GM21423 (cell line): ENCODE data around the gene MTUS2.
"Not testable (repeated sequence)": the region's sequence is repeated elsewhere in the genome, so short reads cannot be mapped to it uniquely, and the experiment has no call there.

ENCODE experiments used
- ATAC-seq: cut with Tn5 transposase; IDR thresholded peaks from one replicate; pipeline ENCODE4 v1.9.1; 2021; ENCODE audit warnings: mild to moderate bottlenecking, moderate library complexity; ENCODE audit not compliant: unreplicated experiment

MTUS2 gene

GRCh38 chr13:29382021-29382420 is 561.9 kb downstream of the MTUS2 start:
- no peak for ATAC-seq

DNA sequence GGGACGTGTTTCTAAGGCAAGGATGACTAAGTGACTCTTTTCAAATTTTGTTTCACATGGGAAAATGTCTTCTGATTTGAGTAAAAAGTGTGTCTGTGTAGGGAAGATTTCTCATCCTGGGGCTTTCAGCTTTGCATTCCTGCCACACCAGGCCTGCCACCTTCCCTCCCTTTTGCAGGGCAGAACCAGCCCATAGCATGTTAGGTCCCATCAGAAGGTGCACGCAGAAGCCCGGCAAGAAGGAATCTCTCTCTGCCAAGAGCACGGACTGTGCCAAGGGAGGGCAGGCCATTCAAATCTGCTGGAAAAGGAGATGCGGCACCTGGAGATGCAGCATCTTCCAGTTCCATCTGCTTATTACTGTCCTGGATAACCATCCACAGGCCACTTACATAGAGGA is 563.3 kb downstream of the MTUS2 start:
- ATAC-seq: no peak

DNA sequence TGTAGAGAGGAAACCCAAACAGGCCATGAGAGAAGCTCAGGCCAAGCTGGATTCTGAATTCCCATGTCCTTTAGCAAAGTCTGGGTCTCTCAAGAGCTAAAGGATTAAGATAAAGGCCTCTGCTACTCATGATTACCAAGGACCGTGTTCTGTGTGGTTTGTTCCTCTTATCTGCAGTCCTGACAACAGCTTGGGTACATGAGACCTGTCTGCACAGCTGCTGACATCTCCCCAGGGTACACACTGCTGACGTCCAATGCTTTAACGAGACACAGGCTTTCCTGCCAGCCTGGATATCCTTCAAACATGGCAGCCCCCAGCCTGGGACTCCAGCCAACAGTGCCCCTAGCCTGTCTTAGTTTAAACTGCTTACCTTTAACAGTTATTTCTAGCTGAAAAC is 564.3 kb downstream of the MTUS2 start:
- ATAC-seq: no peak

- no peak for ATAC-seq
Measured at GRCh38 chr13:29384871-29385270, 564.7 kb downstream of the MTUS2 start.

DNA sequence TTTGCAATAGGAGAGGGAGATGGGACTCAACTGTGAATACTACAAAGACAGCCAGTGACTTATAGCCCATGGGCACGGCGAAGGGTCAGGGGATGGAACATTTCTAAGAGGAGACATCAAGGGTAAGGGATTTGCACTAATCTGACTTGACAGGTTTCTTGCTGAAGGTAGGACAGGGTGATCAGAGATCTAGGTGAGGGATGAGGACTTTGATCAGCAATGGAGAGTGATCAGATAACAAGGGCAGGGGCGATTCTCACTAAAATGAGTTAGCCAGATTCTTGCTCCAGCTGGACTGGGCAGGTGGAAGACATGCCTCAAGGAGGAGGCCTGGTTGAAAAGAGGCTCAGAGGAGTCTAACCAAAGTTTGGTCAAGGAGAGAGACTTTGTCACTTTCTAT is 566.1 kb downstream of the MTUS2 start:
- no peak for ATAC-seq

- not testable (repeated sequence) for ATAC-seq
Measured at GRCh38 chr13:29390598-29390997, 570.5 kb downstream of the MTUS2 start.

DNA sequence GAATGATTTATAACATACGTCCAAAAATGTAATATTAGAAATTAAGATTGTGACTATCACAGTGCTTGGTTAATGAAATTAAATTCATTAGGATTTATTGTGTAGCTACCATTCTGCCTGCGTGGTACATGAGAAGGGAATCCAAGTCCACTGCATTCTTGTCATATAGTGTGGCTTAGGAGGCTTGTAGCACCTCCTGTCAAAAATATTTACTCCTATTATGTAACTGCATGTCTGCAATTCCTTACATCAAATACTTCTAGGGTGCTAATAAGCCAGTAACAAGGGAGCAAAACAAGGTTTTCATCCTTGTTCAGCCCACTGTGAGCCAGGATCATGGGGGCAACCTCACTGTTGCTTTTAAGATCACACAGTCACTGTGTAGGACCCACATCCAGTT is 576.3 kb downstream of the MTUS2 start:
- no peak for ATAC-seq

DNA sequence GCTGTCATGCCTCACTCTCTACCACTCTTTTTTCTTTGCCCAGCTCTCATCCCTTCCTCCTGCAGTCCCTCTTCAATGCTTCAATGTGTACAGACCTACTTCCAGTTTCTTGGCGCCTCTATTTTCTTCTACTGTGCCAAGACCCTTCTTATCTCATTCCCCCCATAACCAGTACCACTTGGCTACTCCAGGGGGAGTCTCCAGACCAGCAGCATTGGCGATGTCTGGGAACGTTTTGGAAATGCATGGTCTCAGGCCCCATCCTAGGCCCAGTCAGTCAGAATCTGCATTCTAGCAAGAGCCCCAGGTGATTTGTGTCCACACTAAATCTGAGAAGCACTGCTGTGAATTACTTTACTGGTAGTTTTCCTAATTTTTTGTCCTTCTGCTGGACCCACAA is 577.1 kb downstream of the MTUS2 start:
- ATAC-seq: no peak

DNA sequence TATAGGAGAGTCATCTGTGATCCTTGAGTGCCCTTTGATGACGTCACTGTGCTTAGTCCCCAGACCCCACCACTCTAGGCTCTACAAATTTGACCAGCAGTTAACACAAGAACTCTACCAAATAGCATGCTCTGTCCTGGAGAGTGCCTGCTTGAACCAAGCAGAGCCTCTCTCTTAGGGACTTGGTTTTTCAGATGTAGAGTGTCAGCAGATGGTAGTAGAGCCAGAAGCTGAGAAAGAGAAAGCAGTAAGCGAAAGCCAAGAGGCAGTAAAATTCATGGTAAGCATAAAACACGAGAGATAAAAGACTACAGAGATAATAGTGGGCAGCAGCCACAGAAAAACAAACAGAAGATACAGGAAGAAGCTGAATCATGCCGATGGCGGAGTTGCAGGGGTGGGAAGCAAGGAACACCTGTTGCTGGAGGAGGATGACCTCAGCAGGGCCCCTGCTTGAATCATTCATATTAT is 582.1 kb downstream of the MTUS2 start:
- ATAC-seq: no peak

DNA sequence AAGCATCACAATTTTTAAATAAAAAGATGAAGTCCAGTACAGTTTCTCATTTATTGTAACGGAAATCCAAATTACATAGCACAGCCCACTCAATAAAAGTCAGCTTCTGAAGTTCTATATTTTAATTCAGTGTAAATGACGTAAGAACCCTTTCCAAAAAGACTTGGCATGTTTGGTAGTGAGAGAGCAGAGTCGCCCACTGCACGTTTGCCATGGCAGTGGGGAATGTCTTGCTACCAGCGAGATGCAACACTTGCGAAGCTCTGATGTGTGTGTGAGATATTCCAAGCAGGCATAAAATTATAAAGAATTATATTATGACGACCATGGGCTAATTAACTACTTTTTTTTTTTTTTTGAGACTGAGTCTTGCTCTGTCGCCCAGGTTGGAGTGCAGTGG is 585.3 kb downstream of the MTUS2 start:
- no peak for ATAC-seq

DNA sequence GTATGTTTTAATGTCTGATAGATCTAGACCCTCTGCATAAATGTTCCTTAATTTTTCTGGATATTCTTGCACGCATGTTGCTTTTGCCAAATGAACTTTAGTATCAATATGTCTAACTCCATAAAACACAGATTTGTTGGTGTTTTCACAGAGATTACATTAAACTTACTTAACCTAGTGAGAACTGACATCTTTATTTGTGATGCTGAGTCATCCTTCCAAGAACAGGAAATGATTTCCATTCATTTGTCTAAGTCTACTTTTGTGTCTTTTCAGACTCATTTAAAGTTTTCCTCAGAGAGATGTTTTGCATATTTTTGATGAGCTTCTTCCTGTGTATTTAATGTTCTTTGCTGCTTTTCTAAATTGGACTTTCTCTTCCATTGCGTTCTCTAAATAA is 591.3 kb downstream of the MTUS2 start:
- ATAC-seq: no peak

DNA sequence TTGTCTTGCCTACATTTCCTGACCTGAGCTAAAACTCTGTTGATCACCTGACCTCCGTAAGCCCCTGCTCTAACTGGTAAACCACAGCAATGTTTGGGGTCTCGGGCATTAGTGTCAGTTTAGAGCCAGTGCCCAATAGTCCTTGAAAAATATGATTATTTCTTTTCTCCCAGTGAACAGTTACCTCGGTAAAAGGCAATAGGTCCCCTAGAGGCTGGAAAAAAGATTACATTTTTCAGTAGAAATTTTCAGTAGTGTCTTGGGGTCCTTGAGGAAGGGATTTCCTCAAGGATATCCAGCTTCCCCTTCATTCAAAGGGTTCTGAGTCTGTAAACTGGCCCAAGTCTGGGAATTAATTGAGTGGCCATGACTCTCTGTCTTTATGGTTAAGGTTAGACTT is 597.9 kb downstream of the MTUS2 start:
- no peak for ATAC-seq

- ATAC-seq: no peak
Measured at GRCh38 chr13:29421118-29421517, 601.0 kb downstream of the MTUS2 start.

DNA sequence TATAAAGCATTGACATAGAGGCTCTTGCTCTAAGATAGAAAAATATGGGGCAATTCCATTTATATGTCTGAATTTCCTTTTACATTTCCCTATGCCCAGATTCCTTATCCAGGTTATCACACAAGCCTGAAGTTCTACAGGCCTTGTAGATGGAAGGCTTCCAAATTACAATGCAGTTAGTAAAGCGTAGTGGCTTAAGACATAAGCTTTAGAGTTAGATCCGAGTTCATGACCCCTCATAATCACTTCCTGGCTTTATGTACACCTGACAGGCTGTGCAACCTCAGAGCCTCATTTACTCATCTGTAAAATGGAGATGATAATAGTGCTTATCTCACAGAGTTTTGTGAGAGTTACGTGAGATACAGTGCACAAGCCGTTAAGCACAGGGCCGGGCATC is 601.9 kb downstream of the MTUS2 start:
- ATAC-seq: no peak

DNA sequence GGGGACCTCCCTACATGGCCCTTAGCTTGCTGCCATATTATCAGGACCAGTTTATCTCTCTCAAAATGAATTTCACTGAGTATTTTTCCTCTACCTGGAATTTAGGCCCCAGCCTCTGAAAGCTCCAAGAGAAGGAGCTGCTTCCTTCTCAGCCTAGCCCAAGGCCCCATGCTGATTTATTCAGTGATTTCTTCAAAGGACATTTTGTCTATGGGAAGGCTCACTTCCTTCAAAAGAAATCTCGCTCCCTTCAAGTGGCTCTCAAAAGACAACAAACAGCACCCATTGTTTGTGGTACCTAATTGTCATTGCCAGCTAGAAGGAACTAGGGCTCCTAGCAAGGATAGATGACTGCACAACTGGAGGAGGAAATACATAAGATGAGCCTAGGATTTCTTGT is 602.9 kb downstream of the MTUS2 start:
- ATAC-seq: no peak

GRCh38 chr13:29427937-29428309 is 607.8 kb downstream of the MTUS2 start:
- ATAC-seq: no peak

DNA sequence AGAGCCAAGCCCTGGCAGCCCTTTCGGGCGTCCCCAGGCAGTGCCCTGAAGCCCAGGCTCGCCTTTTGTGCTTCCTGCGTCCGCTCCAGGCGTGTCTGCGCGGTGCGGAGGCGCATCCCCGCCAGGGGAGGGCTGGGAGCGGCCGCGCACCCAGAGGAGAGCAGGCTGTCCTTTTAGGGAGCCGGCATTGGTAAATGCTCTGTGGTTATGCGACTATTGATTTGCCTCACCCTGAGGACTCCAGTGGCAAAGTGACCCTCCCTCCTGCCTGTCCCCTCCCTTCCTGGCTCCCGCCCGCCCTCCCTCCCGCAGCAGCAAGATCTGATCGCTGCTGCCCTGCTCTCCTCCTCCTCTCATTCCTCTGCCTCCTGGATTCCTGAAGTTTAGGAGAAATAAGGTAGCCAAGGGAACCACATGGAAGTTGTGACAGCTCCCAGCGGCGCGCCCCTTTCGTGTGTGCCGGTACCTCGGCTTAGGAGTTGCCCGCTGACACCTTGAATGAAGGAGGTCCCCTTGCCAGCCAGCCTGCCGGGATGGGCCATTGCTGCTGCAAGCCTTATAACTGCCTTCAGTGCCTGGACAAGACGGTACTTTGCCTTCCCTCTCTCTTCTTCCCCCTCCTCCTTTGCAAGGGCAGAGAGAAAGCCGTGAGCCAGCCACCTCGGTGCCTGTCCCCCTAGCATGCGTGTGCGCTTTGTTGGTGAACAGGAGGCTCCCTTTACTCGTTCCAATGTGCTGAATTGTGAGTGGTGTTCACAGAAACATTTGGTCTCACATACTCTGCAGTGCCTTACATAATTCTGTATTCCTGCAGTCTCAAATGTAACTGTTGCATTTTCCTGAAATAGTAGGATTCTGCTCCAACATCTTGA is 608.4 kb downstream of the MTUS2 start:
- no peak for ATAC-seq

DNA sequence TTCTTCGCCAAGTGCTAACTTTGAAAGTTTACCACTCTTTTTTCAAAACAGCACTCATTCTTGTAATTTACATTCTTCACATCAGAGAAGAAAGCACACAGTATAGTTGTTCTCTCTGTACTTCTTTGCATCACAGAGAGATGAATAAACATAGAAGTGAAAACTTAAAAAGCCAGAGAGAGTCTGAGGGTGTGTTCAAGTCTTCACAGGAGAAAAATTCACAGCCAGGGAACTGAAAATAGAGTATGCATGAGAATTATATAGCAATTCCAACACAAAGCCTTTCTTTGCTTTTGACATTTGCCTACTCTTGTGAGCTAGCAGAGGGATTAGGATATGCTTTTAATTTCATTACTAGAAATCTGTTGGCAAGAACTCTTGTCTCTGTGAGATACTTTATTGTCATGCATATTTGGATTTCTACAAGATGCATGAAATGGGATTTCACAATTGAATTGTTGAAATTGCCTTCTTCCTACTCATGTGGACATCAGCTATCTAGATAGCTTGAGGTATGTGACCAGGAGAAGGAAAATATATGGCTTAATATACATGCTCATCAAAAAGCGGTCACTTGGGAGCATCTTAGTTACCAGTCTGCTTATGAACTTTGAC is 609.3 kb downstream of the MTUS2 start:
- no peak for ATAC-seq

DNA sequence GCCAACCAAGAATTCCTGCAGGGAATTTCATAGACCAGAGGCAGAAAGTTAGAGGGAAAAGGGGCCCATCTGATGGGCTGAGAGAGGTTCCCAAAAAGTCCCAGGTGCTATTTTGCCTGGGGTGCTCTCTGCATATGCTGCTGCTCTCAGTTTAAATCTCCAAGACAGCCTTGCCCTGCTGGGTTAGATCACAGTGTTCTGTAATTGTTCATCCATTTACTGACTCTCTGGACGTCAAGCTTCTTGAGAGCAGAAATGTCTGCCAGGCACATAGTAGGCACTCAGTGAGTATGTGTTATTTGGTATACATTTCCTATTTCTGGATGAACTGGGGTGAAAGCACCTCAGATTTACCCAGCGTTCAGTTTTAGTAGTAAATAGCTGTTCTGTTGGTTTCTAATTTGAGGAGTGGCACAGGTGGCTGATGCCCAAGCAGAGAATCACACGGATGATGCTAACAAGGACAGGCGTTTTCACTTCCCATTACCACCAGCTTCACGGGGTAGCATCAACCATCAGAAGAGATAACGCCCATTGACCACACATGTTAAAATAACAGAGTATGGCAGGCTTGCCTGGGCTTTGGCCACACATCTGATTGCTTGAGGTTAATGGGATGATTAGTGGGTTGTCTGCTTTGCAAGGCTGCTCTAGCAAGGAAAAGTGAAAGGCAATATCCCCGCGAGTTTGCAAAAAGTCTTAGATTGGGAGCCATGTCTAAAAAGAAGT is 614.2 kb downstream of the MTUS2 start:
- no peak for ATAC-seq

GRCh38 chr13:29435125-29435911 is 615.2 kb downstream of the MTUS2 start:
- ATAC-seq: no peak

- no peak for ATAC-seq
Measured at GRCh38 chr13:29436291-29436690, 616.2 kb downstream of the MTUS2 start.
